Mesenchymal stem cell (in vitro differentiated cells and primary cell): Measurements from ENCODE around the gene VAMP2.
A peak's percentile ranks its signal among the peaks of the same experiment; 100 is the strongest.

Source experiments
- DNase-seq: peaks from one replicate; pipeline ENCODE4 v3.0.0-alpha.2; 2013
- H2AFZ ChIP-seq: one replicate; pipeline ENCODE4 v1.6.1; 2013; ENCODE audit warnings: low read depth, mild to moderate bottlenecking, control low read depth, inconsistent platforms, low read length, moderate library complexity
- H2AK5ac ChIP-seq: 2 replicates; pipeline ENCODE4 v1.6.1; 2013; ENCODE audit warnings: low read length, moderate library complexity, mild to moderate bottlenecking, inconsistent platforms; ENCODE audit not compliant: severe bottlenecking
- H2BK120ac ChIP-seq: one replicate; pipeline ENCODE4 v1.6.1; 2013; ENCODE audit warnings: low read depth, mild to moderate bottlenecking, inconsistent platforms, low read length, moderate library complexity
- H2BK12ac ChIP-seq, 2 experiments: one replicate each; pipeline ENCODE4 v1.6.1; 2013; ENCODE audit warnings: inconsistent platforms in 2 of 2, low read length in 2 of 2, mild to moderate bottlenecking in 2 of 2, moderate library complexity in 2 of 2, control low read depth in 1 of 2
- H2BK15ac ChIP-seq: one replicate; pipeline ENCODE4 v1.6.1; 2013; ENCODE audit warnings: mild to moderate bottlenecking, low read depth, inconsistent platforms; ENCODE audit not compliant: poor library complexity, severe bottlenecking
- H2BK5ac ChIP-seq: 2 replicates; pipeline ENCODE4 v1.6.1; 2013; ENCODE audit warnings: low read depth, mild to moderate bottlenecking, low read length, control low read depth, inconsistent platforms; ENCODE audit not compliant: poor library complexity, severe bottlenecking
- H3K14ac ChIP-seq, 2 experiments: one replicate each; pipeline ENCODE4 v1.6.1; 2013; ENCODE audit warnings: inconsistent platforms in 2 of 2, low read length in 2 of 2, control low read depth in 1 of 2, mild to moderate bottlenecking in 1 of 2, moderate library complexity in 1 of 2
- H3K18ac ChIP-seq, 2 experiments: one replicate each; pipeline ENCODE4 v1.6.1; 2013; ENCODE audit warnings: inconsistent platforms in 2 of 2, low read length in 2 of 2, control low read depth in 1 of 2, low read depth in 1 of 2, mild to moderate bottlenecking in 1 of 2
- H3K23ac ChIP-seq, 2 experiments: one replicate each; pipeline ENCODE4 v1.6.1; 2013; ENCODE audit warnings: inconsistent platforms in 2 of 2, low read length in 2 of 2, mild to moderate bottlenecking in 2 of 2, moderate library complexity in 2 of 2, control low read depth in 1 of 2
- H3K27ac ChIP-seq: 2 replicates; pipeline ENCODE4 v1.5.1; 2013; ENCODE audit warnings: mild to moderate bottlenecking, moderate library complexity, low read length, control low read depth, inconsistent platforms; ENCODE audit not compliant: poor library complexity, severe bottlenecking
- H3K27me3 ChIP-seq, 2 experiments: 2 replicates each; pipeline versions ENCODE4 v1.6.1 to v1.7.0; 2013; ENCODE audit warnings: low read length in 2 of 2, mild to moderate bottlenecking in 2 of 2, moderate library complexity in 2 of 2, control low read depth in 1 of 2, inconsistent platforms in 1 of 2; ENCODE audit not compliant: control insufficient read depth in 1 of 2, insufficient read depth in 1 of 2
- H3K36me3 ChIP-seq, 2 experiments: 2 replicates each; pipeline versions ENCODE4 v1.6.1 to v1.7.0; 2013; ENCODE audit warnings: low read length in 2 of 2, control low read depth in 1 of 2, inconsistent platforms in 1 of 2, low read depth in 1 of 2, mild to moderate bottlenecking in 1 of 2; ENCODE audit not compliant: insufficient read depth in 2 of 2, control insufficient read depth in 1 of 2
- H3K4ac ChIP-seq, 2 experiments: one replicate each; pipeline ENCODE4 v1.6.1; 2013; ENCODE audit warnings: inconsistent platforms in 2 of 2, low read length in 2 of 2, mild to moderate bottlenecking in 2 of 2, moderate library complexity in 2 of 2, control low read depth in 1 of 2, low read depth in 1 of 2
- H3K4me1 ChIP-seq: 2 replicates; pipeline ENCODE4 v1.6.1; 2013; ENCODE audit warnings: low read depth, low read length, control low read depth; ENCODE audit not compliant: control insufficient read depth, insufficient read depth
- H3K4me2 ChIP-seq: 2 replicates; pipeline ENCODE4 v1.6.1; 2013; ENCODE audit warnings: low read length, mild to moderate bottlenecking, inconsistent platforms; ENCODE audit not compliant: poor library complexity, severe bottlenecking
- H3K4me3 ChIP-seq, 2 experiments: 2 replicates each; pipeline versions ENCODE4 v1.5.1 to v1.7.0; 2013; ENCODE audit warnings: low read length in 2 of 2, mild to moderate bottlenecking in 2 of 2, control low read depth in 1 of 2, low read depth in 1 of 2; ENCODE audit not compliant: insufficient read depth in 1 of 2
- H3K79me1 ChIP-seq: replicated peaks from 2 replicates; pipeline ENCODE4 v1.6.1; 2013; ENCODE audit warnings: mild to moderate bottlenecking, control low read depth, low read length, inconsistent platforms; ENCODE audit not compliant: poor library complexity, severe bottlenecking
- H3K9ac ChIP-seq: 2 replicates; pipeline ENCODE4 v1.7.0; 2013; ENCODE audit warnings: mild to moderate bottlenecking, low read length, moderate library complexity
- H3K9me3 ChIP-seq: 2 replicates; pipeline ENCODE4 v1.7.0; 2013; ENCODE audit warnings: mild to moderate bottlenecking, low read length; ENCODE audit not compliant: control insufficient read depth
- H4K8ac ChIP-seq: one replicate; pipeline ENCODE4 v1.6.1; 2013; ENCODE audit warnings: inconsistent platforms, mild to moderate bottlenecking, low read length, moderate library complexity
- H4K91ac ChIP-seq: one replicate; pipeline ENCODE4 v1.6.1; 2013; ENCODE audit warnings: mild to moderate bottlenecking, low read length, inconsistent platforms
- WGBS: methylation state at CpG from one replicate; pipeline ENCODE4 v1.1.7; 2013; ENCODE audit warnings: mixed read lengths; 5-methylcytosine and 5-hydroxymethylcytosine counted together

VAMP2 gene

GRCh38 chr17:8146381-8147140 lies 16.2 kb downstream of the VAMP2 start:
- Histone ChIP-seq H3K4me3 (no peak overlapping the region), H3K14ac (no peak overlapping the region), H4K8ac (no peak overlapping the region), H4K91ac (no peak overlapping the region), H3K4me2 (no peak overlapping the region), H3K9me3 (no peaks in the 10 kb centered on the region), H2BK12ac (no peak overlapping the region), H3K4me1 (peaks cover 14% of the 10 kb centered on the region), H3K18ac (no peak overlapping the region), H2AK5ac (no peak overlapping the region), H2AFZ (no peak overlapping the region), H3K27me3 (no peaks in the 10 kb centered on the region), H3K23ac (no peak overlapping the region), H3K9ac (no peak overlapping the region), H2BK15ac (no peak overlapping the region), H3K36me3 (peaks cover 76 to 88% of the 10 kb centered on the region in 2 experiments), H3K27ac (no peak overlapping the region), H3K79me1 (peaks cover 38% of the 10 kb centered on the region), H2BK5ac (no peak overlapping the region), H2BK120ac (no peak overlapping the region), H3K4ac (no peak overlapping the region)
- WGBS, result 97% methylated on average over 13 of the region's 14 CpGs
- DNase-seq, result no peak

DNA sequence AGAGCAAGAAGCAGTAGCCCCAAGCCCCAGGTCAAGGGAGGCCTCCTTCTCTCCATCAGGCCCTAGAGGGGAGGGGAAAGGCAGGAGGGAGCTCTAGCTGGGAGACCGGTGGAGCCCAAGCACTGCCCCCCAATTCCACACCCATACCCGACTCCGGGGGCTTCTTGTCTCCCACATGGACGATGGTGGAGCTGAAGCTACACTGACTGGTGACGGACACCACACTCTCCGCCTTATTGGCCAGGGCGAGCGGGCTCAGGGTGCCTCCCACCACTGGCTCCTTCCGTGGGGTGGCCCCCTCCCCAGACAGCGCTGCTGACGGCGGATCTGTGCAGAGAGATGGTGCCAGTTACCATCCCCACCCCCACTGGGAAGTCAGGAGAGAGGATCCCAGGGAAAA lies 16.9 kb downstream of the VAMP2 start:
- H3K79me1 ChIP-seq, result peaks cover 38% of the 10 kb centered on the region
- H3K23ac ChIP-seq, result no peak overlapping the region
- no peak overlapping the region for H3K4me3 ChIP-seq
- no peak overlapping the region for H3K27ac ChIP-seq
- peaks cover 83 to 94% of the 10 kb centered on the region in 2 experiments for H3K36me3 ChIP-seq
- no peak overlapping the region for H2BK5ac ChIP-seq
- H2AK5ac ChIP-seq, result no peak overlapping the region
- no peaks in the 10 kb centered on the region for H3K27me3 ChIP-seq
- no peak for DNase-seq
- no peak overlapping the region for H4K8ac ChIP-seq
- H2BK15ac ChIP-seq, result no peak overlapping the region
- no peak overlapping the region for H3K9ac ChIP-seq
- no peak overlapping the region for H3K18ac ChIP-seq
- no peaks in the 10 kb centered on the region for H3K9me3 ChIP-seq
- peaks cover 8% of the 10 kb centered on the region for H3K4me1 ChIP-seq
- H4K91ac ChIP-seq, result peak overlapping the region; percentile 46
- no peak overlapping the region for H3K4me2 ChIP-seq
- no peak overlapping the region for H3K4ac ChIP-seq
- H3K14ac ChIP-seq, result no peak overlapping the region
- no peak overlapping the region for H2AFZ ChIP-seq
- 93% methylated on average over 9 of the region's 12 CpGs for WGBS
- H2BK120ac ChIP-seq, result no peak overlapping the region
- H2BK12ac ChIP-seq, result no peak overlapping the region

DNA sequence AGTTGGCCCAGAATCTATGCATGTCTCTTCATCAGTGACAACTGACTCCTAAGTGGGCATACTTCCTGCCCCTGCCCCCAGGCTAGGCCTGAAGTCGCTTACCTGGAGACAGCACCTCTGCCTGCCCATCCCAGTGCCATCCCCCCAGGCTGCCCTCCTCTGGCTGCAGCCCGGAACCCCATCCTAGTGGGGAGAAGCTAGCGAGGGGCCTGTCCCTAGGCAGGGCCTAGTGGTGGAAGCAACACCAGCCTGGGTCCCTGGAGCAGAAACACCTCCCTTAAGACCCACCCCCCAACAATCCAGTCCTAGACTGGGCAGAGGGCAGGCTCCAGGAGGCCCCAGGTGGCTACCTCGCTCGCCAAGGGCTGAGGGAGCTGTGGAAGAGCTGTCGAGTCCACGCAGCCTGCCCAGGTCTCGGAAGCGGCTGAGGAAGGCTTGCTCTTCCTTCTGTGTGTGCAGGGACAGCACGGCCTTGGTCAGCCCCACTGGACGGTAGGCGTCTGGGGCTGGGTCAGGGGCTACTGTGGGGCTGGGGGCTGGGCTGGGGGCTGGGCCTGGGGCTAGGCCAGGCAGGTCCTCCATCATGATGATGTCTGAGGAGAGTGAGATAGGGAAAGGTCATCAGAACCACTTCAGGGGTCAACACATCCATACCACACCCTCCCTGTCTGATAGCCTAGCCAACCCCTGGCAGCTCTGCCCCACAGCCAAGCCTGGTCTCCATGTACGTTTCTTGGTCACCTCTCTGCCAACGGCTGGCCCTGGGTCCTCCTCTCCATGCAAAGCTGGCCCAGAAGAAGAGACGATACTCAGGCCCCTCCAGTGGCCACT lies 18.1 kb downstream of the VAMP2 start:
- no peak overlapping the region for H3K18ac ChIP-seq
- H3K4me1 ChIP-seq, result peaks cover under 1% of the 10 kb centered on the region
- H3K4me3 ChIP-seq, result no peak overlapping the region
- peaks cover 86 to 96% of the 10 kb centered on the region in 2 experiments for H3K36me3 ChIP-seq
- DNase-seq, result no peak
- no peak overlapping the region for H3K4me2 ChIP-seq
- H3K23ac ChIP-seq, result no peak overlapping the region
- no peak overlapping the region for H3K14ac ChIP-seq
- H2BK120ac ChIP-seq, result no peak overlapping the region
- 97% methylated on average over 12 of the region's 15 CpGs for WGBS
- no peak overlapping the region for H3K27ac ChIP-seq
- H3K9me3 ChIP-seq, result no peaks in the 10 kb centered on the region
- H2BK5ac ChIP-seq, result no peak overlapping the region
- H2AK5ac ChIP-seq, result no peak overlapping the region
- no peak overlapping the region for H4K91ac ChIP-seq
- no peak overlapping the region for H4K8ac ChIP-seq
- no peak overlapping the region for H3K4ac ChIP-seq
- no peak overlapping the region for H2BK12ac ChIP-seq
- H3K79me1 ChIP-seq, result peaks cover 28% of the 10 kb centered on the region
- no peak overlapping the region for H3K9ac ChIP-seq
- no peak overlapping the region for H2AFZ ChIP-seq
- H2BK15ac ChIP-seq, result no peak overlapping the region
- no peaks in the 10 kb centered on the region for H3K27me3 ChIP-seq
